Stimulated activated CD8-positive, alpha-beta memory T cell treated with anti-CD3 and anti-CD28 coated beads, Interleukin-2, amount 100 ng/mL, for 1 hour (primary cell): Measurements from ENCODE around the gene ANKMY1.

ENCODE experiments used
- DNase-seq, 2 donors: peaks; one replicate each; pipeline ENCODE4 v3.0.0-alpha.2; 2020; ENCODE audit warnings: low read depth in 2 of 2

ANKMY1 gene

GRCh38 chr2:240477916-240478315 lies 79.9 kb downstream of the ANKMY1 start:
- no peak for DNase-seq

- DNase-seq, result no peak
These were observed 84.6 kb downstream of the ANKMY1 start for GRCh38 chr2:240473211-240473610.

- no peak for DNase-seq
These were observed 85.6 kb downstream of the ANKMY1 start for GRCh38 chr2:240472078-240472790.

- no peak for DNase-seq
These were observed 88.0 kb downstream of the ANKMY1 start for GRCh38 chr2:240469740-240470139.

- DNase-seq, result no peak
These were observed 88.5 kb downstream of the ANKMY1 start for GRCh38 chr2:240469239-240469636.

GRCh38 chr2:240468303-240469238 lies 89.2 kb downstream of the ANKMY1 start:
- DNase-seq, result no peak

GRCh38 chr2:240467659-240468302 lies 90.0 kb downstream of the ANKMY1 start:
- no peak for DNase-seq

GRCh38 chr2:240467149-240467642 lies 90.6 kb downstream of the ANKMY1 start:
- DNase-seq, result no peak

- no peak for DNase-seq
These were observed 91.1 kb downstream of the ANKMY1 start for GRCh38 chr2:240466579-240467148.

- DNase-seq, result no peak
These were observed 91.8 kb downstream of the ANKMY1 start for GRCh38 chr2:240465765-240466578.

GRCh38 chr2:240465268-240465764 lies 92.5 kb downstream of the ANKMY1 start:
- no peak for DNase-seq

- DNase-seq, result no peak
These were observed 93.1 kb downstream of the ANKMY1 start for GRCh38 chr2:240464514-240465241.

GRCh38 chr2:240463866-240464481 lies 93.8 kb downstream of the ANKMY1 start:
- no peak for DNase-seq

- no peak for DNase-seq
These were observed 94.4 kb downstream of the ANKMY1 start for GRCh38 chr2:240463274-240463865.

- DNase-seq, result no peak
These were observed 95.0 kb downstream of the ANKMY1 start for GRCh38 chr2:240462707-240463273.

GRCh38 chr2:240462073-240462706 lies 95.6 kb downstream of the ANKMY1 start:
- no peak for DNase-seq

GRCh38 chr2:240461471-240462072 lies 96.2 kb downstream of the ANKMY1 start:
- DNase-seq, result no peak
